ENCODE data around the gene SLC30A2.

SLC30A2 gene

GRCh38 chr1:25997828-25998761, 47.8 kb downstream of the SLC30A2 start, which contains the start of gene PAFAH2:
PAFAH2 (minus strand) TSS chr1:25998063; CDS start chr1:25990816, 7,247 bp downstream.
- peak; percentile 95 for TF ChIP-seq CTCF (IDR thresholded peaks at IDR 0.05; ENCODE audit: insufficient read depth, missing control alignments)
- FAIRE-seq = no peak
- DNase-seq (ENCODE audit: insufficient read length, low spot score) = no peak

- no peak for FAIRE-seq
- no peak for TF ChIP-seq CTCF (IDR thresholded peaks at IDR 0.05; ENCODE audit: insufficient read depth, missing control alignments)
- no peak for DNase-seq (ENCODE audit: insufficient read length, low spot score)
These were observed 48.7 kb downstream of the SLC30A2 start for GRCh38 chr1:25996966-25997827.

- TF ChIP-seq CTCF (IDR thresholded peaks at IDR 0.05; ENCODE audit: insufficient read depth, missing control alignments) = no peak
- FAIRE-seq = no peak
- no peak for DNase-seq (ENCODE audit: insufficient read length, low spot score)
These were observed 51.3 kb downstream of the SLC30A2 start for GRCh38 chr1:25994402-25995150.

- no peak for TF ChIP-seq CTCF (IDR thresholded peaks at IDR 0.05; ENCODE audit: insufficient read depth, missing control alignments)
- DNase-seq (ENCODE audit: insufficient read length, low spot score) (no peak), FAIRE-seq (no peak)
These were observed 52.5 kb downstream of the SLC30A2 start for GRCh38 chr1:25993197-25993951.

- DNase-seq (ENCODE audit: insufficient read length, low spot score) (no peak), FAIRE-seq (no peak)
- TF ChIP-seq CTCF (IDR thresholded peaks at IDR 0.05; ENCODE audit: insufficient read depth, missing control alignments) = no peak
These were observed 53.2 kb downstream of the SLC30A2 start for GRCh38 chr1:25992689-25993171.
